Uterus (tissue), 2 donors: ENCODE data around the gene FBRSL1.

Experiments used
- CTCF ChIP-seq, 4 experiments: fragments of 200-600 bp in 2 of 4; fragments of 450-650 bp in 2 of 4; sonication (generic) in 2 of 4; IDR thresholded peaks; one replicate each; pipeline ENCODE4 v1.5.1; 2016 to 2019; ENCODE audit warnings: antibody characterized with exemption in 4 of 4, mild to moderate bottlenecking in 2 of 4, moderate library complexity in 1 of 4
- POLR2A ChIP-seq, 2 donors: fragments of 450-650 bp; IDR thresholded peaks; one replicate each; pipeline ENCODE4 v1.6.1; 2016; ENCODE audit warnings: antibody characterized with exemption in 2 of 2, mild to moderate bottlenecking in 1 of 2, moderate library complexity in 1 of 2

- TF ChIP-seq CTCF (IDR thresholded peaks at IDR 0.05), result no peak
- TF ChIP-seq POLR2A (IDR thresholded peaks at IDR 0.05), result no peak
These were observed 7.2 kb upstream of the FBRSL1 start for GRCh38 chr12:132482771-132483170.
